Trophoblast cell (in vitro differentiated cells and primary cell): ENCODE data around the gene LAG3.

Experiments
- DNase-seq, 2 donors: peaks; one replicate each; pipeline ENCODE4 v3.0.0-alpha.2; 2016
- H2AFZ ChIP-seq: 2 replicates; pipeline ENCODE4 v1.6.1; 2013; ENCODE audit warnings: low read length, moderate library complexity, mild to moderate bottlenecking; ENCODE audit not compliant: insufficient read depth, poor library complexity
- H2AK5ac ChIP-seq: 2 replicates; pipeline ENCODE4 v1.6.1; 2013; ENCODE audit warnings: mild to moderate bottlenecking, low read length
- H2BK120ac ChIP-seq: 2 replicates; pipeline ENCODE4 v1.6.1; 2013; ENCODE audit warnings: low read length, mild to moderate bottlenecking, moderate library complexity; ENCODE audit not compliant: insufficient read depth, poor library complexity
- H2BK12ac ChIP-seq: 2 replicates; pipeline ENCODE4 v1.6.1; 2013; ENCODE audit warnings: mild to moderate bottlenecking, low read length, moderate library complexity
- H2BK5ac ChIP-seq: 2 replicates; pipeline ENCODE4 v1.6.1; 2013; ENCODE audit warnings: low read length, low read depth, moderate library complexity, mild to moderate bottlenecking; ENCODE audit not compliant: poor library complexity
- H3K14ac ChIP-seq: 2 replicates; pipeline ENCODE4 v1.6.1; 2013; ENCODE audit warnings: mild to moderate bottlenecking, low read length
- H3K18ac ChIP-seq: 2 replicates; pipeline ENCODE4 v1.6.1; 2013; ENCODE audit warnings: mild to moderate bottlenecking, low read length
- H3K23ac ChIP-seq: 2 replicates; pipeline ENCODE4 v1.6.1; 2013; ENCODE audit warnings: low read length
- H3K27ac ChIP-seq: 2 replicates; pipeline ENCODE4 v1.5.1; 2013; ENCODE audit warnings: low read depth, mild to moderate bottlenecking, inconsistent platforms, low read length, moderate library complexity
- H3K27me3 ChIP-seq: 2 replicates; pipeline ENCODE4 v1.6.1; 2013; ENCODE audit warnings: inconsistent platforms, mild to moderate bottlenecking, low read length, moderate library complexity; ENCODE audit not compliant: insufficient read depth
- H3K36me3 ChIP-seq, 2 experiments: 1 replicate in 1 of 2; 2 replicates in 1 of 2; pipeline ENCODE4 v1.6.1; 2013; ENCODE audit warnings: low read length in 2 of 2, mild to moderate bottlenecking in 2 of 2, moderate library complexity in 1 of 2; ENCODE audit not compliant: insufficient read depth in 2 of 2, control insufficient read depth in 1 of 2
- H3K4ac ChIP-seq: 2 replicates; pipeline ENCODE4 v1.6.1; 2013; ENCODE audit warnings: low read depth, mild to moderate bottlenecking, low read length, moderate library complexity
- H3K4me1 ChIP-seq, 2 experiments: 1 replicate in 1 of 2; 2 replicates in 1 of 2; pipeline ENCODE4 v1.6.1; 2013; ENCODE audit warnings: low read length in 2 of 2, mild to moderate bottlenecking in 2 of 2, moderate library complexity in 1 of 2; ENCODE audit not compliant: insufficient read depth in 2 of 2, control insufficient read depth in 1 of 2
- H3K4me2 ChIP-seq: 2 replicates; pipeline ENCODE4 v1.6.1; 2013; ENCODE audit warnings: inconsistent platforms, mild to moderate bottlenecking, low read length, moderate library complexity
- H3K4me3 ChIP-seq: 2 replicates; pipeline ENCODE4 v1.5.1; 2013; ENCODE audit warnings: mild to moderate bottlenecking, low read depth, low read length, inconsistent platforms
- H3K79me1 ChIP-seq: one replicate; pipeline ENCODE4 v1.6.1; 2013; ENCODE audit warnings: low read length
- H3K79me2 ChIP-seq: 2 replicates; pipeline ENCODE4 v1.6.1; 2013; ENCODE audit warnings: low read length, mild to moderate bottlenecking; ENCODE audit not compliant: control insufficient read depth, insufficient read depth, poor library complexity
- H3K9ac ChIP-seq: 2 replicates; pipeline ENCODE4 v1.6.1; 2013; ENCODE audit warnings: mild to moderate bottlenecking, low read length
- H3K9me3 ChIP-seq: 2 replicates; pipeline ENCODE4 v1.6.1; 2013; ENCODE audit warnings: low read depth, mild to moderate bottlenecking, control low read depth, inconsistent platforms, low read length; ENCODE audit not compliant: insufficient read depth
- H4K12ac ChIP-seq: 2 replicates; pipeline ENCODE4 v1.6.1; 2013; ENCODE audit warnings: low read depth, mild to moderate bottlenecking, low read length, moderate library complexity
- H4K8ac ChIP-seq: 2 replicates; pipeline ENCODE4 v1.6.1; 2013; ENCODE audit warnings: low read depth, mild to moderate bottlenecking, low read length, moderate library complexity
- H4K91ac ChIP-seq: one replicate; pipeline ENCODE4 v1.6.1; 2013; ENCODE audit warnings: low read depth, mild to moderate bottlenecking, low read length, moderate library complexity
- WGBS: extraction: QIAGEN DNeasy Blood & Tissue Kit; methylation state at CpG from one replicate; pipeline ENCODE4 v1.1.7; 2013; ENCODE audit warnings: missing lambda C conversion rate; ENCODE audit not compliant: insufficient read length, insufficient coverage; ENCODE audit errors: extremely low coverage; 5-methylcytosine and 5-hydroxymethylcytosine counted together

Gene LAG3

DNA sequence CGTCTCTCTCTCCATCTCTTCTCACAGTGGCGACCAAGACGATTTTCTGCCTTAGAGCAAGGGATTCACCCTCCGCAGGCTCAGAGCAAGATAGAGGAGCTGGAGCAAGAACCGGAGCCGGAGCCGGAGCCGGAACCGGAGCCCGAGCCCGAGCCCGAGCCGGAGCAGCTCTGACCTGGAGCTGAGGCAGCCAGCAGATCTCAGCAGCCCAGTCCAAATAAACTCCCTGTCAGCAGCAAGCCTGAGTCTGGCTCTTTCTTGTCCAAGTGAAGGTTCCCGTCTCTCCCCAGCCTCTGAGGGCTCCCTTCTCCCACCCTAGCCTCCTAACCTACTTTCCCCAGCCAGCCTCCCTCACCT, 5.9 kb downstream of the LAG3 start:
- Histone ChIP-seq H4K8ac (no peak overlapping the region), H3K23ac (no peak overlapping the region), H3K27ac (no peak overlapping the region), H3K18ac (no peak overlapping the region), H2AK5ac (no peak overlapping the region), H3K4me3 (no peak overlapping the region), H3K79me2 (no peaks in the 10 kb centered on the region), H3K27me3 (peaks cover 16% of the 10 kb centered on the region), H3K4ac (no peak overlapping the region), H4K12ac (no peak overlapping the region), H3K79me1 (no peaks in the 10 kb centered on the region), H4K91ac (no peak overlapping the region), H2BK5ac (no peak overlapping the region), H2BK120ac (no peak overlapping the region), H3K4me1 (peaks cover 5 to 7% of the 10 kb centered on the region in 2 experiments), H3K9me3 (no peaks in the 10 kb centered on the region), H3K4me2 (peak overlapping the region; percentile 72), H3K9ac (no peak overlapping the region), H3K14ac (no peak overlapping the region), H2BK12ac (no peak overlapping the region), H3K36me3 (peaks cover 4 to 6% of the 10 kb centered on the region in 2 experiments), H2AFZ (peak overlapping the region; percentile 48)
- WGBS, result no CpG with 5 or more reads among the region's 14 CpGs
- no peak for DNase-seq

DNA sequence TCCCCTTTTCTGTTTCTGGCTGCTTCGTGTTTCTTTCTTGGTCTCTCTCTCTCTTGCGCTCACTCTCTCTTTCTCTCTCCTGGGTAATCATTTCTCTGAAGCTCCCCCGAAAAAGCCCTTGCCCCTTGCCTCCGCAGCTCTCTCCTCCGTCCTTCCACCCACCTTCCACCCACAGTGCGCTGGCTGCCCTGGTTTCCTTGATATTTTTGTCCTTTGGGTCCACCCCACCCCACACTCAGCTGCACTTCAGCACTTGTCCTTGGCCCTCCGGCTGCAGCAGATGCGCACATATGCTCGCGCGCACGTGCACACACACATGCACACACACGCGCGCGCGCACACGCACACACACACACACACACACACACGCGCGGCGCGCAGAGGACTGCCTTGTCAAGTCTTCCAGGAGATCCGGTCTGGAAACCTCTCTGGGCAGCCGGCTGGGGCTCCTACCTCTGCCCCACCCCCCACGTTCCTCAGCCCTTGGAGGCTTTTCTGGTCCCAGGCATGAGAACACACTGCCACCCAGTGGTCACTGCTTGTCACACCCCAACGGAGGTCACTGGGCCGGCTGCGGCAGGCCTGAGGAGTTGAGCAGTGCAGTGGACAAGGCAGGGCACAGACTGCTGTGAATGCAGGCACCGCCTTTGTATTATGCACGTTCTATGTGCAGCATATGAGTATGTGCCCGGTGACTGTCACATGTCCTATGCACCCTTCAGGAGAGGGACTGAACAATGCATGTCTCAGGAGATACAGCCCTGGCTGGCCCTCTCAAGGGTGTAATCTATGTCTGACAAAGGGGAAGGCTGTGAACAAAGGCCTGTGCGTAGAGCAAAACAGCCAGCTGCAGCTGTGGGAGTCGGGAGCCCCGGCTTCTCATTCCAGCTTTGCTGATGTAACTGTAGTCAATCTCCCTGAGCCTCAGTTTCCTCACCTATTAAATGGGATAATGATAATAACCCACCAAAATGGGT, 6.5 kb downstream of the LAG3 start:
- Histone ChIP-seq H3K27ac (no peak overlapping the region), H3K9me3 (no peaks in the 10 kb centered on the region), H3K18ac (no peak overlapping the region), H4K8ac (peak overlapping the region; percentile 26), H3K4me2 (peak overlapping the region; percentile 72), H2AFZ (peak overlapping the region; percentile 48), H4K12ac (no peak overlapping the region), H3K4me1 (peaks cover 5% of the 10 kb centered on the region in 2 experiments), H2BK5ac (no peak overlapping the region), H3K4ac (no peak overlapping the region), H3K36me3 (peaks cover 4 to 6% of the 10 kb centered on the region in 2 experiments), H3K79me2 (no peaks in the 10 kb centered on the region), H3K4me3 (no peak overlapping the region), H3K14ac (peak overlapping the region; percentile 26), H4K91ac (no peak overlapping the region), H2AK5ac (no peak overlapping the region), H3K23ac (no peak overlapping the region), H3K79me1 (no peaks in the 10 kb centered on the region), H3K9ac (no peak overlapping the region), H3K27me3 (peaks cover 10% of the 10 kb centered on the region), H2BK120ac (no peak overlapping the region), H2BK12ac (peak overlapping the region; percentile 15)
- no CpG with 5 or more reads among the region's 35 CpGs for WGBS
- peak; percentile 93 to 97 for DNase-seq

GRCh38 chr12:6779708-6780432, 7.5 kb downstream of the LAG3 start:
- Histone ChIP-seq H2AK5ac (no peak overlapping the region), H3K18ac (no peak overlapping the region)
- no CpG with 5 or more reads among the region's 6 CpGs for whole genome bisulfite sequencing

DNA sequence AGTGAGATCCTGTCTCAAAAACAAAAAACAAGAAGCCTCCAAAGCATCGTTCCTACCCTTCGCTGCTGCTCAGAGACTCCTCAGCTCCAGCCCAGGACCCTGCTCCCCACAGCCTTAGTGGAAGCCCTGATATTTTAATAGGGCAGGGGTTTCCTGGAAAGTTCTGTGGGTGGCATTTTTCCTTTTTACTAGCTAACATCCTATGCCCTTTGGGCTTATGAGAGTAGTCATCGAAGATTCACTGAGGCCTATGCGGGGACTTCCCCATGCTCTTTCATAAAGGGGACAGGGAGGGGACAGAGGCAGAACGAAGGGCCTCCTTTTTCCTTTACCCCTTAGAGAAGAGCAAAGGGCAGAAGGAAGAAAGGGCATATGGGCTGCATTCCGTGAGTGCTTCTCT, 8.3 kb downstream of the LAG3 start:
- no peak overlapping the region for H2BK5ac ChIP-seq
- H3K4me2 ChIP-seq, result no peak overlapping the region
- H3K27me3 ChIP-seq, result peaks cover 3% of the 10 kb centered on the region
- no peaks in the 10 kb centered on the region for H3K79me2 ChIP-seq
- H4K8ac ChIP-seq, result no peak overlapping the region
- no peak overlapping the region for H3K14ac ChIP-seq
- no peak overlapping the region for H3K18ac ChIP-seq
- H2BK12ac ChIP-seq, result no peak overlapping the region
- no peak overlapping the region for H3K23ac ChIP-seq
- no peak overlapping the region for H2AK5ac ChIP-seq
- WGBS, result no CpG with 5 or more reads among the region's 6 CpGs
- H3K79me1 ChIP-seq, result no peaks in the 10 kb centered on the region
- H3K4me1 ChIP-seq, result peaks cover 5% of the 10 kb centered on the region in 2 experiments
- no peak for DNase-seq
- no peak overlapping the region for H2BK120ac ChIP-seq
- no peak overlapping the region for H3K4me3 ChIP-seq
- H3K9me3 ChIP-seq, result no peaks in the 10 kb centered on the region
- no peak overlapping the region for H2AFZ ChIP-seq
- no peak overlapping the region for H3K9ac ChIP-seq
- H3K36me3 ChIP-seq, result no peaks in the 10 kb centered on the region
- H3K4ac ChIP-seq, result no peak overlapping the region
- no peak overlapping the region for H4K91ac ChIP-seq
- H4K12ac ChIP-seq, result no peak overlapping the region
- H3K27ac ChIP-seq, result no peak overlapping the region

More at GRCh38 chr12:6779708-6780432, 7.5 kb downstream of the LAG3 start:
- H2BK120ac ChIP-seq, result no peak overlapping the region
- H2BK5ac ChIP-seq, result no peak overlapping the region
- no peak overlapping the region for H3K23ac ChIP-seq
- H3K27me3 ChIP-seq, result peaks cover 3% of the 10 kb centered on the region
- H3K4ac ChIP-seq, result no peak overlapping the region
- H3K4me3 ChIP-seq, result no peak overlapping the region
- no peaks in the 10 kb centered on the region for H3K79me2 ChIP-seq
- no peaks in the 10 kb centered on the region for H3K79me1 ChIP-seq
- no peak overlapping the region for H3K27ac ChIP-seq
- H4K12ac ChIP-seq, result no peak overlapping the region
- no peak for DNase-seq
- H3K4me1 ChIP-seq, result peaks cover 5% of the 10 kb centered on the region in 2 experiments
- no peak overlapping the region for H3K14ac ChIP-seq
- H3K4me2 ChIP-seq, result no peak overlapping the region
- no peak overlapping the region for H3K9ac ChIP-seq
- H3K36me3 ChIP-seq, result peaks cover 4% of the 10 kb centered on the region in 2 experiments
- H4K8ac ChIP-seq, result no peak overlapping the region
- no peak overlapping the region for H2AFZ ChIP-seq
- no peak overlapping the region for H2BK12ac ChIP-seq
- no peak overlapping the region for H4K91ac ChIP-seq
- H3K9me3 ChIP-seq, result no peaks in the 10 kb centered on the region
